Stimulated activated naive B cell treated with anti-CD40 and anti-IgM and Interleukin-4, amounts not matched to agents 10 μg/mL and 1 μg/mL and 100 μg/mL, for 72 hours (primary cell): ENCODE measurements around the gene SS18L1.

ENCODE experiments used
- ATAC-seq, 2 donors: fragments of 150-1000 bp; cut with Tn5 transposase; replicated peaks; 2 replicates each; pipeline ENCODE4 v1.10.0; 2021; ENCODE audit warnings: moderate library complexity in 1 of 2
- DNase-seq: peaks from one replicate; pipeline ENCODE4 v3.0.0; 2021
- H3K27ac Mint-ChIP-seq: one replicate; pipeline ENCODE4 v1.8.0; 2022; ENCODE audit warnings: mild to moderate bottlenecking, mixed read lengths
- H3K27me3 Mint-ChIP-seq, 2 donors: one replicate each; pipeline ENCODE4 v1.8.0; 2022; ENCODE audit warnings: mixed read lengths in 2 of 2
- H3K36me3 Mint-ChIP-seq, 2 donors: one replicate each; pipeline ENCODE4 v1.8.0; 2022; ENCODE audit warnings: mixed read lengths in 2 of 2, mild to moderate bottlenecking in 1 of 2
- H3K4me1 Mint-ChIP-seq, 2 donors: one replicate each; pipeline ENCODE4 v1.8.0; 2022; ENCODE audit warnings: mixed read lengths in 2 of 2, mild to moderate bottlenecking in 1 of 2
- H3K4me3 Mint-ChIP-seq, 2 donors: one replicate each; pipeline ENCODE4 v1.8.0; 2022; ENCODE audit warnings: mild to moderate bottlenecking in 2 of 2, mixed read lengths in 2 of 2, moderate library complexity in 1 of 2
- H3K9me3 Mint-ChIP-seq, 2 donors: one replicate each; pipeline ENCODE4 v1.8.0; 2022; ENCODE audit warnings: mixed read lengths in 2 of 2, mild to moderate bottlenecking in 1 of 2

SS18L1 gene

GRCh38 chr20:62215020-62215990, 71.7 kb downstream of the SS18L1 start:
- H3K9me3 Mint-ChIP-seq: no peaks in the 10 kb centered on the region
- H3K4me3 Mint-ChIP-seq: no peak overlapping the region
- no peak for ATAC-seq
- peaks cover 43 to 74% of the 10 kb centered on the region in 2 donors for H3K27me3 Mint-ChIP-seq
- no peak for DNase-seq
- no peaks in the 10 kb centered on the region for H3K36me3 Mint-ChIP-seq
- peaks cover 3 to 8% of the 10 kb centered on the region in 2 donors for H3K4me1 Mint-ChIP-seq
- no peak overlapping the region for H3K27ac Mint-ChIP-seq

- Mint-ChIP-seq H3K4me1 (peaks cover 8 to 15% of the 10 kb centered on the region in 2 donors), H3K9me3 (no peaks in the 10 kb centered on the region), H3K36me3 (no peaks in the 10 kb centered on the region), H3K27me3 (peaks cover 49 to 74% of the 10 kb centered on the region in 2 donors), H3K4me3 (no peak overlapping the region), H3K27ac (no peak overlapping the region)
- DNase-seq: no peak
- no peak for ATAC-seq
Measured at GRCh38 chr20:62215991-62216635, 72.5 kb downstream of the SS18L1 start.

- Mint-ChIP-seq H3K36me3 (no peaks in the 10 kb centered on the region), H3K9me3 (no peaks in the 10 kb centered on the region), H3K4me3 (no peak overlapping the region), H3K4me1 (peaks cover 9 to 18% of the 10 kb centered on the region in 2 donors), H3K27me3 (peaks cover 56 to 79% of the 10 kb centered on the region in 2 donors), H3K27ac (no peak overlapping the region)
- no peak for DNase-seq
- no peak for ATAC-seq
Measured at GRCh38 chr20:62216636-62217566, 73.3 kb downstream of the SS18L1 start.

GRCh38 chr20:62217913-62218773, 74.6 kb downstream of the SS18L1 start:
- Mint-ChIP-seq H3K4me3 (no peak overlapping the region), H3K27ac (no peak overlapping the region), H3K27me3 (peaks cover 58 to 82% of the 10 kb centered on the region in 2 donors), H3K9me3 (no peaks in the 10 kb centered on the region), H3K4me1 (peaks cover 9 to 18% of the 10 kb centered on the region in 2 donors), H3K36me3 (no peaks in the 10 kb centered on the region)
- DNase-seq (no peak), ATAC-seq (no peak)

- Mint-ChIP-seq H3K27ac (no peak overlapping the region), H3K4me3 (peak overlapping the region; percentile 59 to 71), H3K9me3 (no peaks in the 10 kb centered on the region), H3K36me3 (no peaks in the 10 kb centered on the region), H3K27me3 (peaks cover 60 to 84% of the 10 kb centered on the region in 2 donors), H3K4me1 (peaks cover 9 to 18% of the 10 kb centered on the region in 2 donors)
- ATAC-seq (peak; percentile 19 to 30), DNase-seq (no peak)
Measured at GRCh38 chr20:62219101-62219991, 75.8 kb downstream of the SS18L1 start.

GRCh38 chr20:62219992-62220665, 76.6 kb downstream of the SS18L1 start, which contains the start of gene HRH3:
HRH3 (minus strand) TSS chr20:62220278; CDS start chr20:62219970, 308 bp downstream.
- H3K4me3 Mint-ChIP-seq: peak within 1 kb of the TSS; percentile 59 to 71
- peaks cover 9 to 18% of the 10 kb centered on the region in 2 donors for H3K4me1 Mint-ChIP-seq
- DNase-seq: no peak
- no peak within 1 kb of the TSS for H3K27ac Mint-ChIP-seq
- ATAC-seq: peak; percentile 72 to 75
- no peaks in the 10 kb centered on the region for H3K9me3 Mint-ChIP-seq
- no peaks in the 10 kb centered on the region for H3K36me3 Mint-ChIP-seq
- H3K27me3 Mint-ChIP-seq: peaks cover 63 to 84% of the 10 kb centered on the region in 2 donors

- H3K27me3 Mint-ChIP-seq: peaks cover 55 to 81% of the 10 kb centered on the region in 2 donors
- ATAC-seq: no peak
- no peak for DNase-seq
- H3K36me3 Mint-ChIP-seq: no peaks in the 10 kb centered on the region
- H3K9me3 Mint-ChIP-seq: no peaks in the 10 kb centered on the region
- no peak overlapping the region for H3K27ac Mint-ChIP-seq
- peaks cover 9 to 18% of the 10 kb centered on the region in 2 donors for H3K4me1 Mint-ChIP-seq
- H3K4me3 Mint-ChIP-seq: peak overlapping the region in 1 of 2 donors; percentile 41
Measured at GRCh38 chr20:62220666-62221568, 77.3 kb downstream of the SS18L1 start.

- Mint-ChIP-seq H3K27ac (no peak overlapping the region), H3K9me3 (no peaks in the 10 kb centered on the region), H3K4me1 (peaks cover 9 to 18% of the 10 kb centered on the region in 2 donors), H3K36me3 (no peaks in the 10 kb centered on the region), H3K4me3 (no peak overlapping the region), H3K27me3 (peaks cover 56 to 86% of the 10 kb centered on the region in 2 donors)
- no peak for ATAC-seq
- DNase-seq: no peak
Measured at GRCh38 chr20:62222266-62222850, 78.8 kb downstream of the SS18L1 start.

GRCh38 chr20:62222972-62223371, 79.4 kb downstream of the SS18L1 start:
- Mint-ChIP-seq H3K9me3 (no peaks in the 10 kb centered on the region), H3K4me3 (no peak overlapping the region), H3K27ac (no peak overlapping the region), H3K27me3 (peaks cover 52 to 85% of the 10 kb centered on the region in 2 donors), H3K4me1 (peaks cover 9 to 18% of the 10 kb centered on the region in 2 donors), H3K36me3 (no peaks in the 10 kb centered on the region)
- ATAC-seq (no peak), DNase-seq (no peak)

- DNase-seq (no peak), ATAC-seq (no peak)
- no peak overlapping the region for H3K4me3 Mint-ChIP-seq
- H3K27ac Mint-ChIP-seq: no peak overlapping the region
- no peaks in the 10 kb centered on the region for H3K36me3 Mint-ChIP-seq
- peaks cover 56 to 79% of the 10 kb centered on the region in 2 donors for H3K27me3 Mint-ChIP-seq
- peaks cover 11 to 18% of the 10 kb centered on the region in 2 donors for H3K4me1 Mint-ChIP-seq
- H3K9me3 Mint-ChIP-seq: no peaks in the 10 kb centered on the region
Measured at GRCh38 chr20:62223571-62223970, 80.0 kb downstream of the SS18L1 start.
